ENCODE data around the gene IDH3G.
"Not testable (repeated sequence)": the region's sequence is repeated elsewhere in the genome, so short reads cannot be mapped to it uniquely, and the experiment has no call there.

The IDH3G gene

GRCh38 chrX:153771415-153772315, 22.5 kb downstream of the IDH3G start:
- no peak for DNase-seq

- DNase-seq, result no peak
Observed at GRCh38 chrX:153770601-153771414, 23.4 kb downstream of the IDH3G start.

DNA sequence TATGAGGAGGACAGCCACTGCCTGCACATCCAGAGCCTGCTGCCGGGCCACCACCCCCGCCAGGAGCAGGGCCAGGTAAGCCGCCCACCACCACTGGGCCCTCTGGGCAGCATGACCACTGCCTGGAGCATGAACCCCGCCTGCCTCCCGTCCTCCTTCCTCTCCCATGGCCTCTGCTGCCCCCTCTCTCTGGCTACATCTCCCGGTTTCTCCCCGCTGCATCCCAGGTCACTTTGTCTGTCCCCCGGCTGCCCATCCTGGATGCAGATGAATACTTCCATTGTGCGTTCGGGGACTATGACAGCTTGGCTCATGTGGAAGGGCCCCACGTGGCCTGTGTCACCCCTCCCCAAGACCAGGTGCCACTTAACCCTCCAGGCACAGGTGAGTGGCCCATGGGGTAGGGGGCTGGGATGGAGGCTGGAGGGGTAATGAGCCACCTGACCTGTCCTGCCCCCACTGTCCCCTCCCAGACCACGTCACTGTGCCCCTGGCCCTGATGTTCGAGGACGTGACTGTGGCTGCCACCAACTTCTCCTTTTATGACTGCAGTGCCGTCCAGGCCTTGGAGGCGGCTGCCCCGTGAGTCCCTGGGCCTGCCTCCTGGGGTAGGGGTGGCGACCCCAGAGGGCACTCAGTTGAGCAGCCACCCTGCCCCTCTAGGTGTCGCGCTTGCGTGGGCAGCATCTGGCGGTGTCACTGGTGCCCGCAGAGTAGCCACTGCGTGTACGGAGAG, 24.1 kb downstream of the IDH3G start:
- DNase-seq, result no peak

GRCh38 chrX:153769158-153769864, 24.9 kb downstream of the IDH3G start:
- DNase-seq, result no peak

GRCh38 chrX:153768311-153769157, 25.6 kb downstream of the IDH3G start:
- no peak for DNase-seq

GRCh38 chrX:153767674-153768055, 26.5 kb downstream of the IDH3G start:
- DNase-seq, result no peak

DNA sequence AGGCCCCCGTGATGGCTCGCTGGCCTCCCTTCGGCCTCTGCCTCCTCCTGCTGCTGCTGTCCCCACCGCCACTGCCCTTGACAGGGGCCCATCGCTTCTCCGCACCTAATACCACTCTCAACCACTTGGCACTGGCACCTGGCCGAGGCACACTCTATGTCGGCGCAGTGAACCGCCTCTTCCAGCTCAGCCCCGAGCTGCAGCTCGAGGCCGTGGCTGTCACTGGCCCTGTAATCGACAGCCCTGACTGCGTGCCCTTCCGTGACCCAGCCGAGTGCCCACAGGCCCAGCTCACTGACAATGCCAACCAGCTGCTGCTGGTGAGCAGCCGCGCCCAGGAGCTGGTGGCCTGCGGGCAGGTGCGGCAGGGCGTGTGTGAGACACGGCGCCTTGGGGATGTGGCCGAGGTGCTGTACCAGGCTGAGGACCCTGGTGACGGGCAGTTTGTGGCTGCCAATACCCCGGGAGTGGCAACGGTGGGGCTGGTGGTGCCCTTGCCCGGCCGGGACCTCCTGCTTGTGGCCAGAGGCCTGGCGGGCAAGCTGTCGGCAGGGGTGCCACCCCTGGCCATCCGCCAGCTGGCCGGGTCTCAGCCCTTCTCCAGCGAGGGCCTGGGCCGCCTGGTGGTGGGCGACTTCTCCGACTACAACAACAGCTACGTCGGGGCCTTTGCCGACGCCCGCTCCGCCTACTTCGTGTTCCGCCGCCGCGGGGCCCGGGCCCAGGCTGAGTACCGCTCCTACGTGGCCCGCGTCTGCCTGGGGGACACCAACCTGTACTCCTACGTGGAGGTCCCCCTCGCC, 27.1 kb downstream of the IDH3G start:
- no peak for DNase-seq

DNA sequence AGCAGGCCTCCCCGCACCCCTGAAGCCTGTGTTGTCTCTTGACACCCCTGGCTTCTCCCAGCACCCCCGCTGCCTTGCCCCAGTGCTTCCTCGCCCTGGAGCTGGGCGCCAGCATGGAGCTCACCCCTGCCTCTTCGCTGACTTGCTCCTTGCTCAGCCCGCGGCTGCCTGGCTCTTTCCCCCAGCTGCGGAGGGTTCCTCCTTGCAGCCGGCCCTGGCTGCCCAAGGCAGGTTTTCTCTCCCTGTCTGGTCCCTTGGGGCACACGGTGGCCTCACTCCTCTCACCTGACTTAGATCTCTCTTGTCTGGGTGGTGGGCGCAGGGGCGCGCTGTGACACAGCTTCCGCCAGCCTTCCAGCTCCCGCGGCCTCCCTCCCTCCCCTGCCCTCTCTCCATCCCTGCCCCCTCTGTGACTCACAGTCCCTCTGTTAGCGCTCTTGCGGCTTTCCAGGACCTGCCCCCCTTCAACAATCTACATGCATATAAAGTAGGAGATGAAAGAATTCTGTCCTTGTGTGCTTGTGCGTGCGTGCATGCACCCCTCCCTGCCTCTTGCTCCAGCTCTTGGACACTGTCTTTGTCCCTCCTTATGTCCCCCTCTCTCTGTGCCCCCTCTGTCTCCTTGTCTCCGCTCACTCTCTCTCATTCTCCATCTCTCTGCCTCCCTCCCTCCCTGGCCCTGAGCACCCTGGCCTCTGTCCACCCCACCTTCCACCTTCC, 27.9 kb downstream of the IDH3G start:
- DNase-seq, result no peak

DNA sequence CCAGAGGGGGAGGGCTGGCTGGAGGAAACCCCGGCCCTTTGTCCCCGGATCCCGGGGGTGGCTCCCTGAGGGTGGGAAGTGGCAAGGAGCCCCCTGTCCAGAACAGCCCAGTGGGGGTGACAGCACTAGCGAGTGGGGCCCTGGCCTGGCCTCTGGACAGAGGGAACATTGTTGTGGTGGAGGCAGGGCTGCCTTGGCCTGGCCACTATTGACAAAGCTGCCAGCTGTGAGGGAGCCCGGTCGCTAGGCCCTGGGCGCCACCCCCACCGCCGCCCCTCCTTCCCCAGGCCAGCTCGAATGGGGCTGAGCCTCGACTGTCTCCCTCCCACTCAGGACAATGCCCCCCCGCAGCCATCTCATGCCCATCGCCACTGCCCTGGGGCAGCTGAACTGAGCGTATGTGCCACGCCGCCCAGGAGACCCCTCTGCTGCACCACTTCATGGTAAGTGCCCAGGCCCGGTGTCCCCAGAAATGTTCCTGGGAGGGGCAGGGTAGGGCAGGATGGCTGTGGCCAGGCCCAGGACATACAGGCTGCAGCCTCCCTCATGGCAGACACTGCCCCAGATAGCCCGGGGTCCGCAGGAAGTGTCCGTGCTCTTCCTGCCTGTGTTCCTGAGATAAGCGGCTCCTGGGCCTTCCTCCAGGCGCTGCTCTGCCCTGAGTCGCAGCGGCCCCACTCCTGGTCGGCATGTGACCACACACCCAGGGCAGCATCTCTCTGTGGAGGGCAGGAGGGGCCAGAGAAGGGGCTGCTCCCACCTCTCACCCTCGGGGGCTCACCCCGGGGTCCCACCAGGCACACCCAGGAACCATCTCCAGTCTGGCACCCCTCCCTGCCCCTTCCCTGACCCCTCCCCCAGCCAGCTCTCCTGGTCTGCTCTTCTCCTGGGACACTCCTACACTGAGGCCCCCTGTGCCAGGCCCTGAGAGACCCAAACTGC, 28.8 kb downstream of the IDH3G start:
- DNase-seq, result no peak

- DNase-seq, result no peak
Observed at GRCh38 chrX:153764786-153765137, 29.4 kb downstream of the IDH3G start.

GRCh38 chrX:153763989-153764755, 30.0 kb downstream of the IDH3G start, which contains the start of gene PLXNB3:
PLXNB3 (plus strand) TSS chrX:153764249; CDS start chrX:153765536, 1,287 bp downstream.
- DNase-seq, result peak; percentile 22

GRCh38 chrX:153763298-153763932, 30.8 kb downstream of the IDH3G start:
- DNase-seq, result no peak

- no peak for DNase-seq
Observed at GRCh38 chrX:153762626-153763173, 31.5 kb downstream of the IDH3G start.

GRCh38 chrX:153761863-153762262, 32.3 kb downstream of the IDH3G start:
- no peak for DNase-seq

- no peak for DNase-seq
Observed at GRCh38 chrX:153755136-153755535, 39.0 kb downstream of the IDH3G start.

DNA sequence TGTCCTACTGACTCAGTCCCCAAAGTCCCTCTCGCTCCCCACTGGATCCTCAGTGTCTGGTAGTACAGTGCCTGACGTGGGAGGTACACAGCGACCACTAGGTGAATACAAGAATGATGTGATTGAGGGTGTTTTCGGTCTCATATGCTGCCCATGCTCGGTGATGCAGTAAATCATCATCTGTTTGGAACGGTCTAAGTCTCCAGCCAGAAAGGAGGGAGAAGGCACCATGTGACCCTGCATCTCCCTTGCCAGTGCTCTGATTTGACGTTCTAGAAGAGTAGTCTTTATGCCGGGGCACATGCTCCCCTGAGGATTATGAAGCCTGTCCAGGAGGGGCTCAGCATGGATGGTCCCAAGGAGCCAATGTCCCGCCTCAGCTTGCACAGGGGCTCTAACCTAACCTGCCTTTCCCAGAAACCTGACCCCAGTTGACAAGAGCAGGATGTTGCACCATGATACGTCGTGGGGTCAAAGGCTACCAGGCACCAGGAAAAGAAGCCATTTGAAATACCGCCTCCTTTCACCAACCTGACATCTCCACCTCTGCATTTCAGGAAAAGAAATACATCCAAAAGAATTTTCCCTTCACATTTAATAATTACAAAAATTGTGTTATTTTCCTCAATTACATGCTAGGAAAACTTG, 43.9 kb downstream of the IDH3G start:
- no peak for DNase-seq

- not testable (repeated sequence) for DNase-seq
Observed at GRCh38 chrX:153749017-153749416, 45.2 kb downstream of the IDH3G start.

Data from kidney glomerular epithelial cell (primary cell).